Measurements from ENCODE around the gene HMGCLL1.

Gene HMGCLL1

GRCh38 chr6:55473722-55474121, 105.3 kb downstream of the HMGCLL1 start:
- Histone ChIP-seq H3K36me3 (ENCODE audit: control insufficient read depth, insufficient read depth, low read length) (no peaks in the 10 kb centered on the region), H3K4me3 (ENCODE audit: low read length) (no peak overlapping the region), H3K9ac (ENCODE audit: low read length) (no peak overlapping the region), H3K27ac (ENCODE audit: low read depth, low read length) (no peak overlapping the region), H3K27me3 (ENCODE audit: control insufficient read depth, insufficient read depth, low read length) (no peaks in the 10 kb centered on the region), H3K4me1 (ENCODE audit: control insufficient read depth, insufficient read depth, low read length) (no peaks in the 10 kb centered on the region)

- H3K27ac ChIP-seq (ENCODE audit: low read depth, low read length) = no peak overlapping the region
- no peaks in the 10 kb centered on the region for H3K4me1 ChIP-seq (ENCODE audit: control insufficient read depth, insufficient read depth, low read length)
- H3K27me3 ChIP-seq (ENCODE audit: control insufficient read depth, insufficient read depth, low read length) = no peaks in the 10 kb centered on the region
- no peaks in the 10 kb centered on the region for H3K36me3 ChIP-seq (ENCODE audit: control insufficient read depth, insufficient read depth, low read length)
- H3K9ac ChIP-seq (ENCODE audit: low read length) = no peak overlapping the region
- no peak overlapping the region for H3K4me3 ChIP-seq (ENCODE audit: low read length)
These were observed 109.0 kb downstream of the HMGCLL1 start for GRCh38 chr6:55469951-55470366.

GRCh38 chr6:55456016-55456415, 123.0 kb downstream of the HMGCLL1 start:
- Histone ChIP-seq H3K9ac (ENCODE audit: low read length) (no peak overlapping the region), H3K27me3 (ENCODE audit: control insufficient read depth, insufficient read depth, low read length) (no peaks in the 10 kb centered on the region), H3K36me3 (ENCODE audit: control insufficient read depth, insufficient read depth, low read length) (no peaks in the 10 kb centered on the region), H3K4me3 (ENCODE audit: low read length) (no peak overlapping the region), H3K27ac (ENCODE audit: low read depth, low read length) (no peak overlapping the region), H3K4me1 (ENCODE audit: control insufficient read depth, insufficient read depth, low read length) (no peaks in the 10 kb centered on the region)

- no peak overlapping the region for H3K4me3 ChIP-seq (ENCODE audit: low read length)
- H3K27ac ChIP-seq (ENCODE audit: low read depth, low read length) = no peak overlapping the region
- no peaks in the 10 kb centered on the region for H3K36me3 ChIP-seq (ENCODE audit: control insufficient read depth, insufficient read depth, low read length)
- H3K4me1 ChIP-seq (ENCODE audit: control insufficient read depth, insufficient read depth, low read length) = no peaks in the 10 kb centered on the region
- H3K27me3 ChIP-seq (ENCODE audit: control insufficient read depth, insufficient read depth, low read length) = no peaks in the 10 kb centered on the region
- H3K9ac ChIP-seq (ENCODE audit: low read length) = no peak overlapping the region
These were observed 129.0 kb downstream of the HMGCLL1 start for GRCh38 chr6:55450005-55450404.

- H3K36me3 ChIP-seq (ENCODE audit: control insufficient read depth, insufficient read depth, low read length) = no peaks in the 10 kb centered on the region
- H3K27me3 ChIP-seq (ENCODE audit: control insufficient read depth, insufficient read depth, low read length) = no peaks in the 10 kb centered on the region
- H3K27ac ChIP-seq (ENCODE audit: low read depth, low read length) = no peak overlapping the region
- H3K4me1 ChIP-seq (ENCODE audit: control insufficient read depth, insufficient read depth, low read length) = no peaks in the 10 kb centered on the region
- H3K9ac ChIP-seq (ENCODE audit: low read length) = no peak overlapping the region
- no peak overlapping the region for H3K4me3 ChIP-seq (ENCODE audit: low read length)
These were observed 129.8 kb downstream of the HMGCLL1 start for GRCh38 chr6:55449225-55449624.

- Histone ChIP-seq H3K36me3 (ENCODE audit: control insufficient read depth, insufficient read depth, low read length) (no peaks in the 10 kb centered on the region), H3K27ac (ENCODE audit: low read depth, low read length) (no peak overlapping the region), H3K4me3 (ENCODE audit: low read length) (no peak overlapping the region), H3K27me3 (ENCODE audit: control insufficient read depth, insufficient read depth, low read length) (no peaks in the 10 kb centered on the region), H3K4me1 (ENCODE audit: control insufficient read depth, insufficient read depth, low read length) (no peaks in the 10 kb centered on the region), H3K9ac (ENCODE audit: low read length) (no peak overlapping the region)
These were observed 130.5 kb downstream of the HMGCLL1 start for GRCh38 chr6:55448451-55448850.

GRCh38 chr6:55447891-55448290, 131.1 kb downstream of the HMGCLL1 start:
- H3K27ac ChIP-seq (ENCODE audit: low read depth, low read length) = no peak overlapping the region
- H3K9ac ChIP-seq (ENCODE audit: low read length) = no peak overlapping the region
- no peaks in the 10 kb centered on the region for H3K36me3 ChIP-seq (ENCODE audit: control insufficient read depth, insufficient read depth, low read length)
- H3K4me1 ChIP-seq (ENCODE audit: control insufficient read depth, insufficient read depth, low read length) = no peaks in the 10 kb centered on the region
- H3K4me3 ChIP-seq (ENCODE audit: low read length) = no peak overlapping the region
- no peaks in the 10 kb centered on the region for H3K27me3 ChIP-seq (ENCODE audit: control insufficient read depth, insufficient read depth, low read length)

- Histone ChIP-seq H3K9ac (ENCODE audit: low read length) (no peak overlapping the region), H3K27ac (ENCODE audit: low read depth, low read length) (no peak overlapping the region), H3K4me1 (ENCODE audit: control insufficient read depth, insufficient read depth, low read length) (no peaks in the 10 kb centered on the region), H3K4me3 (ENCODE audit: low read length) (no peak overlapping the region), H3K27me3 (ENCODE audit: control insufficient read depth, insufficient read depth, low read length) (no peaks in the 10 kb centered on the region), H3K36me3 (ENCODE audit: control insufficient read depth, insufficient read depth, low read length) (no peaks in the 10 kb centered on the region)
These were observed 133.3 kb downstream of the HMGCLL1 start for GRCh38 chr6:55445648-55446204.

- no peaks in the 10 kb centered on the region for H3K27me3 ChIP-seq (ENCODE audit: control insufficient read depth, insufficient read depth, low read length)
- H3K36me3 ChIP-seq (ENCODE audit: control insufficient read depth, insufficient read depth, low read length) = no peaks in the 10 kb centered on the region
- H3K4me3 ChIP-seq (ENCODE audit: low read length) = no peak overlapping the region
- H3K27ac ChIP-seq (ENCODE audit: low read depth, low read length) = no peak overlapping the region
- no peaks in the 10 kb centered on the region for H3K4me1 ChIP-seq (ENCODE audit: control insufficient read depth, insufficient read depth, low read length)
- no peak overlapping the region for H3K9ac ChIP-seq (ENCODE audit: low read length)
These were observed 135.5 kb downstream of the HMGCLL1 start for GRCh38 chr6:55443238-55444134.

GRCh38 chr6:55438203-55438602, 140.8 kb downstream of the HMGCLL1 start:
- Histone ChIP-seq H3K4me1 (ENCODE audit: control insufficient read depth, insufficient read depth, low read length) (no peaks in the 10 kb centered on the region), H3K9ac (ENCODE audit: low read length) (no peak overlapping the region), H3K4me3 (ENCODE audit: low read length) (no peak overlapping the region), H3K27me3 (ENCODE audit: control insufficient read depth, insufficient read depth, low read length) (no peaks in the 10 kb centered on the region), H3K27ac (ENCODE audit: low read depth, low read length) (no peak overlapping the region), H3K36me3 (ENCODE audit: control insufficient read depth, insufficient read depth, low read length) (no peaks in the 10 kb centered on the region)

GRCh38 chr6:55437141-55437540, 141.9 kb downstream of the HMGCLL1 start:
- H3K27ac ChIP-seq (ENCODE audit: low read depth, low read length) = no peak overlapping the region
- H3K4me3 ChIP-seq (ENCODE audit: low read length) = no peak overlapping the region
- H3K4me1 ChIP-seq (ENCODE audit: control insufficient read depth, insufficient read depth, low read length) = no peaks in the 10 kb centered on the region
- no peak overlapping the region for H3K9ac ChIP-seq (ENCODE audit: low read length)
- no peaks in the 10 kb centered on the region for H3K36me3 ChIP-seq (ENCODE audit: control insufficient read depth, insufficient read depth, low read length)
- no peaks in the 10 kb centered on the region for H3K27me3 ChIP-seq (ENCODE audit: control insufficient read depth, insufficient read depth, low read length)

GRCh38 chr6:55433446-55434130, 145.4 kb downstream of the HMGCLL1 start:
- no peak overlapping the region for H3K9ac ChIP-seq (ENCODE audit: low read length)
- H3K27ac ChIP-seq (ENCODE audit: low read depth, low read length) = no peak overlapping the region
- H3K36me3 ChIP-seq (ENCODE audit: control insufficient read depth, insufficient read depth, low read length) = no peaks in the 10 kb centered on the region
- no peak overlapping the region for H3K4me3 ChIP-seq (ENCODE audit: low read length)
- no peaks in the 10 kb centered on the region for H3K4me1 ChIP-seq (ENCODE audit: control insufficient read depth, insufficient read depth, low read length)
- no peaks in the 10 kb centered on the region for H3K27me3 ChIP-seq (ENCODE audit: control insufficient read depth, insufficient read depth, low read length)

All from rectal smooth muscle tissue (tissue), 1 donor.